Mucosa of rectum (tissue), 2 donors: ENCODE results near the gene PTGDS.

Source experiments
- H3K27ac ChIP-seq, 2 donors: one replicate each; pipeline ENCODE4 v1.7.0; 2013; ENCODE audit warnings: inconsistent platforms in 2 of 2, low read depth in 2 of 2, low read length in 2 of 2
- H3K27me3 ChIP-seq, 2 donors: one replicate each; pipeline ENCODE4 v1.7.0; 2013; ENCODE audit warnings: low read length in 2 of 2; ENCODE audit not compliant: control insufficient read depth in 2 of 2, insufficient read depth in 2 of 2
- H3K36me3 ChIP-seq, 2 donors: one replicate each; pipeline ENCODE4 v1.7.0; 2013; ENCODE audit warnings: low read length in 2 of 2; ENCODE audit not compliant: control insufficient read depth in 2 of 2, insufficient read depth in 2 of 2
- H3K4me1 ChIP-seq, 2 donors: one replicate each; pipeline ENCODE4 v1.7.0; 2013; ENCODE audit warnings: low read length in 2 of 2, mild to moderate bottlenecking in 1 of 2; ENCODE audit not compliant: control insufficient read depth in 2 of 2, insufficient read depth in 2 of 2
- H3K4me3 ChIP-seq, 2 donors: one replicate each; pipeline ENCODE4 v1.7.0; 2013; ENCODE audit warnings: low read length in 2 of 2
- H3K9ac ChIP-seq, 2 donors: one replicate each; pipeline ENCODE4 v1.7.0; 2013; ENCODE audit warnings: low read length in 2 of 2, low read depth in 1 of 2, mild to moderate bottlenecking in 1 of 2
- H3K9me3 ChIP-seq, 2 donors: one replicate each; pipeline ENCODE4 v1.7.0; 2013; ENCODE audit warnings: low read length in 2 of 2; ENCODE audit not compliant: control insufficient read depth in 2 of 2
- donor health status: healthy.
- donor health status: Normal muscosa, but diverticular disease.

PTGDS gene

GRCh38 chr9:136946228-136947027 lies 30.9 kb upstream of the PTGDS start:
- H3K27me3 ChIP-seq, result no peaks in the 10 kb centered on the region
- H3K4me3 ChIP-seq, result no peak overlapping the region
- H3K9me3 ChIP-seq, result no peaks in the 10 kb centered on the region
- H3K36me3 ChIP-seq, result peaks cover 14 to 15% of the 10 kb centered on the region in 2 donors
- H3K27ac ChIP-seq, result no peak overlapping the region
- peaks cover 26 to 35% of the 10 kb centered on the region in 2 donors for H3K4me1 ChIP-seq
- no peak overlapping the region for H3K9ac ChIP-seq

- Histone ChIP-seq H3K27me3 (no peaks in the 10 kb centered on the region), H3K4me3 (no peak overlapping the region), H3K27ac (peak overlapping the region; percentile 77 to 95), H3K4me1 (peaks cover 26 to 35% of the 10 kb centered on the region in 2 donors), H3K9me3 (no peaks in the 10 kb centered on the region), H3K9ac (no peak overlapping the region), H3K36me3 (peaks cover 6 to 7% of the 10 kb centered on the region in 2 donors)
Observed at GRCh38 chr9:136947028-136947891, 30.0 kb upstream of the PTGDS start.

- no peak overlapping the region for H3K4me3 ChIP-seq
- peak overlapping the region in 1 of 2 donors; percentile 34 for H3K9ac ChIP-seq
- peaks cover 23 to 31% of the 10 kb centered on the region in 2 donors for H3K4me1 ChIP-seq
- peak overlapping the region; percentile 77 to 95 for H3K27ac ChIP-seq
- H3K9me3 ChIP-seq, result no peaks in the 10 kb centered on the region
- no peaks in the 10 kb centered on the region for H3K27me3 ChIP-seq
- no peaks in the 10 kb centered on the region for H3K36me3 ChIP-seq
Observed at GRCh38 chr9:136947955-136948510, 29.3 kb upstream of the PTGDS start.

- H3K27ac ChIP-seq, result peak overlapping the region; percentile 95
Observed at GRCh38 chr9:136949239-136949816, 28.0 kb upstream of the PTGDS start.

GRCh38 chr9:136949817-136950655 lies 27.3 kb upstream of the PTGDS start:
- peaks cover 15 to 23% of the 10 kb centered on the region in 2 donors for H3K4me1 ChIP-seq
- H3K4me3 ChIP-seq, result peak overlapping the region; percentile 79 to 95
- H3K36me3 ChIP-seq, result no peaks in the 10 kb centered on the region
- H3K27ac ChIP-seq, result peak overlapping the region; percentile 95
- no peaks in the 10 kb centered on the region for H3K27me3 ChIP-seq
- H3K9me3 ChIP-seq, result no peaks in the 10 kb centered on the region
- peak overlapping the region; percentile 92 to 96 for H3K9ac ChIP-seq

More at GRCh38 chr9:136949239-136949816, 28.0 kb upstream of the PTGDS start:
- peak overlapping the region; percentile 63 to 96 for H3K9ac ChIP-seq
- peak overlapping the region; percentile 79 to 95 for H3K4me3 ChIP-seq
- peaks cover 18 to 27% of the 10 kb centered on the region in 2 donors for H3K4me1 ChIP-seq
- no peaks in the 10 kb centered on the region for H3K9me3 ChIP-seq
- no peaks in the 10 kb centered on the region for H3K27me3 ChIP-seq
- no peaks in the 10 kb centered on the region for H3K36me3 ChIP-seq

- peaks cover 15 to 21% of the 10 kb centered on the region in 2 donors for H3K4me1 ChIP-seq
- H3K36me3 ChIP-seq, result no peaks in the 10 kb centered on the region
- peak overlapping the region; percentile 92 to 96 for H3K9ac ChIP-seq
- H3K9me3 ChIP-seq, result no peaks in the 10 kb centered on the region
- peak overlapping the region; percentile 95 for H3K27ac ChIP-seq
- H3K4me3 ChIP-seq, result peak overlapping the region; percentile 79 to 95
- no peaks in the 10 kb centered on the region for H3K27me3 ChIP-seq
Observed at GRCh38 chr9:136950656-136951276, 26.5 kb upstream of the PTGDS start.

- Histone ChIP-seq H3K9me3 (no peaks in the 10 kb centered on the region), H3K27ac (no peak within 1 kb of the TSS), H3K4me3 (no peak within 1 kb of the TSS), H3K9ac (no peak within 1 kb of the TSS), H3K27me3 (no peaks in the 10 kb centered on the region), H3K4me1 (peaks cover 15 to 21% of the 10 kb centered on the region in 2 donors), H3K36me3 (no peaks in the 10 kb centered on the region)
Observed at GRCh38 chr9:136951541-136952320, 25.6 kb upstream of the PTGDS start, which contains the start of gene LCN12. Gene LCN12 (plus strand): TSS chr9:136952273. CDS start chr9:136952328, 55 bp downstream.

GRCh38 chr9:136952321-136952850 lies 24.9 kb upstream of the PTGDS start:
- Histone ChIP-seq H3K9ac (no peak overlapping the region), H3K4me1 (peaks cover 15 to 21% of the 10 kb centered on the region in 2 donors), H3K27ac (no peak overlapping the region), H3K4me3 (no peak overlapping the region), H3K9me3 (no peaks in the 10 kb centered on the region), H3K27me3 (no peaks in the 10 kb centered on the region), H3K36me3 (no peaks in the 10 kb centered on the region)
